Endothelial cell of umbilical vein (primary cell): ENCODE measurements around the gene FAM227B. TPM values are rescaled to one million over a fixed set of nuclear protein-coding genes. Genes with fewer than 3 reads are reported as not detected.

ENCODE experiments used
- BruUV-seq: library from RNA; stranded (reverse); fragments of 400-500 nt; replicated peaks from 2 replicates; lab custom pipeline; 2021; lab: Mats Ljungman, UMichigan
- CTCF ChIA-PET: fragments of 300-600, 350-600 bp; sonication (Branson Sonifier 250); formaldehyde crosslinking; loops from one replicate; lab custom pipeline; 2021; ENCODE audit warnings: antibody characterized with exemption, inconsistent platforms; lab: Charles Lee
- POLR2A ChIA-PET: fragments of 300-600, 350-600 bp; sonication (Branson Sonifier 250); formaldehyde crosslinking; loops from one replicate; lab custom pipeline; 2021; ENCODE audit warnings: antibody characterized with exemption, inconsistent platforms; lab: Charles Lee
- DNase-seq: peaks from one replicate; pipeline ENCODE4 v3.0.0-alpha.2; 2011; ENCODE audit warnings: low read depth, low spot score
- FAIRE-seq: peaks from 2 replicates; lab custom pipeline; 2011; peaks lifted over from hg19 to GRCh38; lab: Jason Lieb, UNC
- H2AFZ ChIP-seq: 2 replicates; pipeline ENCODE4 v1.6.0; 2012; ENCODE audit warnings: low read depth, low read length, control low read depth, inconsistent platforms
- H3K27ac ChIP-seq: 2 replicates; pipeline ENCODE4 v1.5.1; 2011; ENCODE audit warnings: low read depth, mild to moderate bottlenecking, control low read depth, low read length, moderate library complexity; ENCODE audit not compliant: insufficient read depth
- H3K27me3 ChIP-seq, 2 experiments: 2 replicates each; pipeline versions ENCODE4 v1.6.0 to v1.6.1; 2011; ENCODE audit warnings: low read length in 2 of 2, mixed read lengths in 1 of 2; ENCODE audit not compliant: control insufficient read depth in 2 of 2, insufficient read depth in 2 of 2
- H3K36me3 ChIP-seq, 2 experiments: 2 replicates in 1 of 2; 3 replicates in 1 of 2; pipeline ENCODE4 v1.5.1; 2011; ENCODE audit warnings: low read length in 2 of 2, mild to moderate bottlenecking in 1 of 2, moderate library complexity in 1 of 2; ENCODE audit not compliant: control insufficient read depth in 2 of 2, insufficient read depth in 2 of 2; ENCODE audit errors: extremely low read depth in 1 of 2
- H3K4me1 ChIP-seq: 3 replicates; pipeline ENCODE4 v1.5.1; 2011; ENCODE audit warnings: mild to moderate bottlenecking, low read length; ENCODE audit not compliant: control insufficient read depth, insufficient read depth; ENCODE audit errors: extremely low read depth
- H3K4me2 ChIP-seq: 2 replicates; pipeline ENCODE4 v1.6.1; 2011; ENCODE audit warnings: low read length, control low read depth, mixed read lengths; ENCODE audit not compliant: insufficient read depth
- H3K4me3 ChIP-seq, 3 experiments: fragments of 200-600 bp in 1 of 3; sonication (generic), shearing (Covaris generic) in 1 of 3; replicated peaks in 1 of 3; 2 replicates each; pipeline ENCODE4 v1.5.1; 2011 to 2016; ENCODE audit warnings: control low read depth in 3 of 3, low read length in 3 of 3, mild to moderate bottlenecking in 2 of 3, inconsistent platforms in 1 of 3, low read depth in 1 of 3, moderate library complexity in 1 of 3; ENCODE audit not compliant: insufficient read depth in 1 of 3
- H3K79me2 ChIP-seq: 2 replicates; pipeline ENCODE4 v1.6.0; 2012; ENCODE audit warnings: low read length, inconsistent platforms; ENCODE audit not compliant: control insufficient read depth, insufficient read depth
- H3K9ac ChIP-seq: replicated peaks from 2 replicates; pipeline ENCODE3; 2011; ENCODE audit warnings: low read length, control low read depth; ENCODE audit not compliant: insufficient read depth; ENCODE audit errors: extremely low read depth
- H3K9me1 ChIP-seq: replicated peaks from 3 replicates; pipeline ENCODE4 v1.6.0; 2011; ENCODE audit warnings: mild to moderate bottlenecking, low read length; ENCODE audit not compliant: control insufficient read depth, insufficient read depth; ENCODE audit errors: extremely low read depth
- H3K9me3 ChIP-seq: replicated peaks from 2 replicates; pipeline ENCODE4 v1.5.1; 2012; ENCODE audit warnings: low read length, inconsistent platforms; ENCODE audit not compliant: control insufficient read depth, insufficient read depth
- H4K20me1 ChIP-seq: replicated peaks from 2 replicates; pipeline ENCODE3; 2011; ENCODE audit warnings: mild to moderate bottlenecking, low read length; ENCODE audit not compliant: control insufficient read depth, insufficient read depth; ENCODE audit errors: extremely low read depth
- EZH2 ChIP-seq: IDR thresholded peaks from 2 replicates; pipeline ENCODE4 v1.6.1; 2012; ENCODE audit warnings: borderline replicate concordance, low read depth, mild to moderate bottlenecking, moderate library complexity, low read length, inconsistent platforms; ENCODE audit not compliant: severe bottlenecking
- FOS ChIP-seq: IDR thresholded peaks from 2 replicates; pipeline ENCODE4 v1.6.1; 2011; ENCODE audit warnings: mild to moderate bottlenecking, low read length, moderate library complexity, borderline replicate concordance; ENCODE audit not compliant: insufficient read depth
- GATA2 ChIP-seq: IDR thresholded peaks from 2 replicates; pipeline ENCODE4 v1.7.0; 2011; ENCODE audit warnings: low read depth, mild to moderate bottlenecking, moderate library complexity, mixed read lengths, low read length; ENCODE audit not compliant: insufficient read length, insufficient read depth
- JUN ChIP-seq: IDR thresholded peaks from 2 replicates; pipeline ENCODE4 v1.6.1; 2011; ENCODE audit warnings: borderline replicate concordance, low read depth; ENCODE audit not compliant: insufficient read length, insufficient read depth
- MYC ChIP-seq: IDR thresholded peaks from one replicate; pipeline ENCODE4 v1.6.1; 2011; ENCODE audit warnings: mild to moderate bottlenecking, low read depth, low read length
- POLR2A ChIP-seq: IDR thresholded peaks from 2 replicates; pipeline ENCODE4 v1.6.1; 2012; ENCODE audit warnings: low read depth, mild to moderate bottlenecking, control low read depth, low read length
- POLR2AphosphoS5 ChIP-seq: IDR thresholded peaks from 2 replicates; pipeline ENCODE4 v1.6.1; 2012; ENCODE audit warnings: low read depth, mild to moderate bottlenecking, control low read depth, low read length, moderate library complexity; ENCODE audit not compliant: insufficient read depth
- dilution Hi-C: fragments of 300-500 bp; cut with MboI; formaldehyde crosslinking; loops from one replicate; pipeline ENCODE4 v1.15.0; 2019; ENCODE audit warnings: low sequenced_read_pairs; ENCODE audit not compliant: extremely low pct_ligation_motif_present
- intact Hi-C: fragments of 100-400 bp; cut with micrococcal nuclease; formaldehyde crosslinking; loops from one replicate; pipeline ENCODE4 v1.10.0; 2022
- polyA plus RNA-seq, 4 experiments: library from polyadenylated mRNA; depleted of rRNA in 3 of 4; stranded (reverse) in 3 of 4; unstranded in 1 of 4; fragments of >200 nt; gene quantifications; 2 replicates each; pipeline versions ENCODE4 v1.2.1 to v1.2.3, GENCODE V29; 2011 to 2012; ENCODE audit warnings: missing spikeins in 1 of 4
- total RNA-seq: library from RNA; stranded (reverse); gene quantifications from 2 replicates; pipeline ENCODE4 v1.2.3, GENCODE V29; 2021
- TF ChIP-seq, protein P1 (sequence below), 2 donors: IDR thresholded peaks; 1 replicate in 1 of 2; 2 replicates in 1 of 2; pipeline ENCODE4 v1.5.1; 2011; ENCODE audit warnings: low read length in 2 of 2, mild to moderate bottlenecking in 2 of 2, moderate library complexity in 2 of 2, control low read depth in 1 of 2, inconsistent platforms in 1 of 2, low read depth in 1 of 2; ENCODE audit not compliant: insufficient read depth in 1 of 2; ENCODE audit errors: extremely low read depth in 1 of 2

FAM227B gene
- total and polyA plus RNA-seq, 2 donors (not counting 3 experiments of a cell fraction or from before 2014, with no cell fraction given), result 1.5 to 1.8 TPM

DNA sequence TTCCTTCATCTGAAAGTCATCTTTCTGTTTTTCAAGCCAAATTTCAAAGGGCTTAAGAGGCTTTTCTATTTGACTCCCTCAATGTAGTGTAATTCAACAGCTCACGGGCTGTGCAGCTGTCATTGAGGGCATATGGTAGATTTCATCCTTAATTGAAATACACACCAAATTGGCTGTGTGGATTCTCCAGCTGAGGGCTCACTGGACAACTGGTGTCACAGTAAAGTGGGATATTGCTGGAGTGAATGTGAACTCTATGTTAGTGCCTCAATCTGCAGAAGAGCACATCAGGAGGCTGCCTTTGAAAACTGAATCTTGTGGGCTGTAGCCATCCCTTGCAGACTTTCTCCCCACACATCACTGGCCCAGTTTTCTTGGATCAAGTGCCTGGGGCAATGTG, 330.4 kb downstream of the FAM227B start:
- H3K4me1 ChIP-seq, result peaks cover 7% of the 10 kb centered on the region
- DNase-seq (no peak), FAIRE-seq (no peak)
- H3K4me3 ChIP-seq, result no peak overlapping the region
- TF ChIP-seq FOS (no peak), GATA2 (no peak), EZH2 (no peak), POLR2AphosphoS5 (no peak), JUN (no peak), MYC (no peak), POLR2A (no peak)
- TF ChIP-seq, protein P1, sequence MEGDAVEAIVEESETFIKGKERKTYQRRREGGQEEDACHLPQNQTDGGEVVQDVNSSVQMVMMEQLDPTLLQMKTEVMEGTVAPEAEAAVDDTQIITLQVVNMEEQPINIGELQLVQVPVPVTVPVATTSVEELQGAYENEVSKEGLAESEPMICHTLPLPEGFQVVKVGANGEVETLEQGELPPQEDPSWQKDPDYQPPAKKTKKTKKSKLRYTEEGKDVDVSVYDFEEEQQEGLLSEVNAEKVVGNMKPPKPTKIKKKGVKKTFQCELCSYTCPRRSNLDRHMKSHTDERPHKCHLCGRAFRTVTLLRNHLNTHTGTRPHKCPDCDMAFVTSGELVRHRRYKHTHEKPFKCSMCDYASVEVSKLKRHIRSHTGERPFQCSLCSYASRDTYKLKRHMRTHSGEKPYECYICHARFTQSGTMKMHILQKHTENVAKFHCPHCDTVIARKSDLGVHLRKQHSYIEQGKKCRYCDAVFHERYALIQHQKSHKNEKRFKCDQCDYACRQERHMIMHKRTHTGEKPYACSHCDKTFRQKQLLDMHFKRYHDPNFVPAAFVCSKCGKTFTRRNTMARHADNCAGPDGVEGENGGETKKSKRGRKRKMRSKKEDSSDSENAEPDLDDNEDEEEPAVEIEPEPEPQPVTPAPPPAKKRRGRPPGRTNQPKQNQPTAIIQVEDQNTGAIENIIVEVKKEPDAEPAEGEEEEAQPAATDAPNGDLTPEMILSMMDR (IDR thresholded peaks at IDR 0.05; ENCODE audit: extremely low read depth in 1 of 2, insufficient read depth in 1 of 2, low read depth in 1 of 2, low read length in 2 of 2), result no peak
- POLR2A ChIA-PET, result no interaction called here
- H3K9me1 ChIP-seq, result no peaks in the 10 kb centered on the region
- no peaks in the 10 kb centered on the region for H3K27me3 ChIP-seq
- no peaks in the 10 kb centered on the region for H4K20me1 ChIP-seq
- H3K79me2 ChIP-seq, result no peaks in the 10 kb centered on the region
- H3K27ac ChIP-seq, result no peak overlapping the region
- CTCF ChIA-PET, result no interaction called here
- no peak overlapping the region for H3K4me2 ChIP-seq
- no peak overlapping the region for H2AFZ ChIP-seq
- dilution Hi-C loops, result no loop called here
- no peak overlapping the region for H3K9ac ChIP-seq
- no peaks in the 10 kb centered on the region for H3K36me3 ChIP-seq
- intact Hi-C loops, result no loop called here
- H3K9me3 ChIP-seq, result no peaks in the 10 kb centered on the region
- BruUV-seq, result no TSS peak
